ENCODE results near the gene HRH3.

- TF ChIP-seq CTCF (IDR thresholded peaks at IDR 0.05) (no peak), POLR2AphosphoS5 (IDR thresholded peaks at IDR 0.05) (no peak), POLR2A (IDR thresholded peaks at IDR 0.05) (no peak), EP300 (IDR thresholded peaks at IDR 0.05) (no peak)
Observed at GRCh38 chr20:62222972-62223371, 2.9 kb upstream of the HRH3 start.

Data from suprapubic skin (tissue), 4 donors.